PC-3 (cell line): ENCODE measurements around the gene ADGRV1. TPM values are rescaled to one million over a fixed set of nuclear protein-coding genes. Genes with fewer than 3 reads are reported as not detected.

Experiments
- ATAC-seq: fragments of 200-7000 bp; cut with Tn5 transposase; 2 replicates; pipeline ENCODE4 v1.9.1; 2020; ENCODE audit warnings: mild to moderate bottlenecking, moderate library complexity
- BruUV-seq: library from RNA; stranded (reverse); fragments of 400-500 nt; replicated peaks from 2 replicates; lab custom pipeline; 2021; lab: Mats Ljungman, UMichigan
- CTCF ChIA-PET: fragments of 300-600 bp; sonication (Branson Sonifier 250); formaldehyde crosslinking; loops from one replicate; lab custom pipeline; 2022; ENCODE audit warnings: antibody characterized with exemption; lab: Charles Lee
- POLR2A ChIA-PET: fragments of 300-600 bp; sonication (Branson Sonifier 250); formaldehyde crosslinking; loops from one replicate; lab custom pipeline; 2022; ENCODE audit warnings: antibody characterized with exemption; ENCODE audit not compliant: unreplicated experiment; lab: Charles Lee
- DNase-seq: peaks from one replicate; pipeline ENCODE4 v3.0.0-alpha.2; 2015
- H2AFZ ChIP-seq: fragments of 300-600 bp; sonication (generic); 2 replicates; pipeline ENCODE4 v1.6.0; 2016; ENCODE audit warnings: antibody characterized with exemption, low read length
- H3F3A ChIP-seq: fragments of 300-600 bp; sonication (generic); one replicate; pipeline ENCODE4 v1.6.0; 2017; ENCODE audit warnings: antibody characterized with exemption, low read length, control low read depth, mild to moderate bottlenecking; ENCODE audit not compliant: unreplicated experiment
- H3K27ac ChIP-seq: fragments of 300-600 bp; sonication (generic); 2 replicates; pipeline ENCODE4 v1.5.1; 2016; ENCODE audit warnings: mild to moderate bottlenecking, low read length
- H3K27me3 ChIP-seq: fragments of 300-600 bp; sonication (generic); 2 replicates; pipeline ENCODE4 v1.6.1; 2016; ENCODE audit warnings: low read length, mixed read lengths
- H3K36me3 ChIP-seq: fragments of 300-600 bp; sonication (generic); 2 replicates; pipeline ENCODE4 v1.6.1; 2016; ENCODE audit warnings: low read depth, mixed run types, low read length, mixed read lengths
- H3K4me1 ChIP-seq: fragments of 300-600 bp; sonication (generic); 2 replicates; pipeline ENCODE4 v1.5.1; 2016; ENCODE audit warnings: low read length; ENCODE audit not compliant: insufficient read depth
- H3K4me2 ChIP-seq: fragments of 300-600 bp; sonication (generic); 2 replicates; pipeline ENCODE4 v1.6.0; 2016; ENCODE audit warnings: low read length
- H3K4me3 ChIP-seq: fragments of 300-600 bp; sonication (generic); 2 replicates; pipeline ENCODE4 v1.5.1; 2016; ENCODE audit warnings: mild to moderate bottlenecking, low read length, mixed read lengths
- H3K79me2 ChIP-seq: fragments of 300-600 bp; sonication (generic); 2 replicates; pipeline ENCODE4 v1.6.1; 2017; ENCODE audit warnings: low read length, mixed read lengths
- H3K9ac ChIP-seq: fragments of 300-600 bp; sonication (generic); 2 replicates; pipeline ENCODE4 v1.6.0; 2016; ENCODE audit warnings: mild to moderate bottlenecking, low read length
- H3K9me2 ChIP-seq: fragments of 300-600 bp; sonication (generic); replicated peaks from 2 replicates; pipeline ENCODE4 v1.6.1; 2016; ENCODE audit warnings: mixed run types, low read length, mixed read lengths
- H3K9me3 ChIP-seq: fragments of 300-600 bp; sonication (generic); 2 replicates; pipeline ENCODE4 v1.6.1; 2016; ENCODE audit warnings: low read length, mixed read lengths
- H4K20me1 ChIP-seq: fragments of 300-600 bp; sonication (generic); 2 replicates; pipeline ENCODE4 v1.6.1; 2016; ENCODE audit warnings: low read length, mixed read lengths
- CTCF ChIP-seq: fragments of 300-600 bp; sonication (generic); conservative IDR thresholded peaks from 2 replicates; pipeline ENCODE4 v1.5.1; 2017; ENCODE audit warnings: antibody characterized with exemption, low read depth, mild to moderate bottlenecking, low read length
- EZH2 ChIP-seq: fragments of 300-600 bp; sonication (generic); IDR thresholded peaks from one replicate; pipeline ENCODE4 v1.6.1; 2017; ENCODE audit warnings: antibody characterized with exemption, mild to moderate bottlenecking, low read length; ENCODE audit not compliant: unreplicated experiment
- EZH2phosphoT487 ChIP-seq: fragments of 300-600 bp; sonication (generic); IDR thresholded peaks from 2 replicates; pipeline ENCODE4 v1.6.1; 2018; ENCODE audit warnings: mild to moderate bottlenecking, antibody characterized with exemption, low read length, borderline replicate concordance
- intact Hi-C: fragments of 100-400 bp; cut with micrococcal nuclease; formaldehyde crosslinking; loops from 2 replicates; pipeline ENCODE4 v1.9.0; 2023
- total RNA-seq: library from RNA; depleted of rRNA; stranded (reverse); fragments of >200 nt; gene quantifications from 2 replicates; pipeline ENCODE4 v1.2.3, GENCODE V29; 2014

ADGRV1 gene
- total RNA-seq, 1 experiment from 2014 or later, result 22.7 TPM

GRCh38 chr5:90981821-90982220, 423.2 kb downstream of the ADGRV1 start:
- H2AFZ ChIP-seq, result no peak overlapping the region
- ATAC-seq (no peak), DNase-seq (no peak)
- H3K9me3 ChIP-seq, result no peaks in the 10 kb centered on the region
- ChIA-PET CTCF (no interaction called here), POLR2A (no interaction called here)
- H3F3A ChIP-seq, result peaks cover 5% of the 10 kb centered on the region
- H4K20me1 ChIP-seq, result no peaks in the 10 kb centered on the region
- TF ChIP-seq EZH2phosphoT487, result no peak
- no peak for TF ChIP-seq CTCF
- peaks cover 18% of the 10 kb centered on the region for H3K4me1 ChIP-seq
- H3K4me3 ChIP-seq, result no peak overlapping the region
- no peaks in the 10 kb centered on the region for H3K27me3 ChIP-seq
- no peaks in the 10 kb centered on the region for H3K36me3 ChIP-seq
- H3K4me2 ChIP-seq, result no peak overlapping the region
- BruUV-seq, result no TSS peak
- no peak overlapping the region for H3K9ac ChIP-seq
- H3K79me2 ChIP-seq, result no peaks in the 10 kb centered on the region
- H3K9me2 ChIP-seq, result no peaks in the 10 kb centered on the region
- no peak overlapping the region for H3K27ac ChIP-seq
- intact Hi-C loops, result no loop called here

DNA sequence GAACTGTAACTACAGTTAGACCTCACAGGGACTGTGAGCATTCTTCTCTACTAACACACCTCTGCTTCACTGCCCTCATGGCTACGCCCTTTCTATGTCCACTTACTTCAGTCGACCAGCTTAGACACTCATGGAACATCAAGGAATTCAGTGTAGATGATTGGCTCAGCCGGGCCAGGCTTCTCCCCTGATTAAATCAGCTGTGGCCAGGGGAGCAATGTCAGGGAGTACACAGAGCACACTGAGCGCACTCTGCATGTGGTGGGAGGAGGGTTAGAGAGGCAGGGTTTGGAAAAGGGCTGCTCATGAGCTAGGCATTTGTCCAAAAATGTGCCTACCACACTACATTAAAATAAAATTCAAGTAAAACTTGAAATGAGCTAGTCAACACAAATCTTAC, 424.0 kb downstream of the ADGRV1 start:
- H4K20me1 ChIP-seq, result no peaks in the 10 kb centered on the region
- intact Hi-C loops, result no loop called here
- no peak for DNase-seq
- H3F3A ChIP-seq, result peaks cover 5% of the 10 kb centered on the region
- no peak overlapping the region for H3K4me3 ChIP-seq
- H3K9ac ChIP-seq, result peak overlapping the region; percentile 9; the same call in 1 of the 2 replicates
- BruUV-seq, result no TSS peak
- no peaks in the 10 kb centered on the region for H3K27me3 ChIP-seq
- H3K4me1 ChIP-seq, result peaks cover 18% of the 10 kb centered on the region
- H3K4me2 ChIP-seq, result peak overlapping the region; percentile 33
- no peaks in the 10 kb centered on the region for H3K79me2 ChIP-seq
- H3K36me3 ChIP-seq, result no peaks in the 10 kb centered on the region
- H3K9me3 ChIP-seq, result no peaks in the 10 kb centered on the region
- no peak for TF ChIP-seq EZH2phosphoT487
- TF ChIP-seq CTCF, result no peak
- ATAC-seq, result no peak
- no peaks in the 10 kb centered on the region for H3K9me2 ChIP-seq
- H3K27ac ChIP-seq, result peak overlapping the region; percentile 82
- ChIA-PET CTCF (interaction anchor here (0.6 kb wide), 2 partner anchors 50 to 115 kb away, joined by 4 read pairs; no protein-coding TSS in a partner anchor), POLR2A (no interaction called here)
- no peak overlapping the region for H2AFZ ChIP-seq

GRCh38 chr5:90983148-90983547, 424.6 kb downstream of the ADGRV1 start:
- Histone ChIP-seq H4K20me1 (no peaks in the 10 kb centered on the region), H3K4me3 (no peak overlapping the region), H3K9me3 (no peaks in the 10 kb centered on the region), H3K9me2 (no peaks in the 10 kb centered on the region), H3K4me1 (peaks cover 18% of the 10 kb centered on the region), H2AFZ (no peak overlapping the region), H3K4me2 (peak overlapping the region; percentile 60), H3K27me3 (no peaks in the 10 kb centered on the region), H3K27ac (peak overlapping the region; percentile 82), H3F3A (peaks cover 5% of the 10 kb centered on the region), H3K36me3 (no peaks in the 10 kb centered on the region), H3K9ac (peak overlapping the region; percentile 45), H3K79me2 (no peaks in the 10 kb centered on the region)
- TF ChIP-seq CTCF (no peak), EZH2phosphoT487 (no peak), EZH2 (no peak)
- ATAC-seq (peak; percentile 92), DNase-seq (peak; percentile 93)
- no TSS peak for BruUV-seq
- ChIA-PET POLR2A (interaction anchor here (0.7 kb wide), 1 partner anchor 56 kb away, joined by 3 read pairs; no protein-coding TSS in a partner anchor), CTCF (interaction anchor here (0.6 kb wide), 1 partner anchor 115 kb away, joined by 4 read pairs; no protein-coding TSS in a partner anchor)
- intact Hi-C loops, result no loop called here
